Prostate gland (tissue), 2 donors: ENCODE data around the gene KCNIP3.
"Not testable (repeated sequence)": the region's sequence is repeated elsewhere in the genome, so short reads cannot be mapped to it uniquely, and the experiment has no call there.

ENCODE experiments used
- CTCF ChIP-seq, 4 experiments: fragments of 200-600 bp in 2 of 4; fragments of 450-650 bp in 2 of 4; sonication (generic) in 2 of 4; IDR thresholded peaks; 1 replicate in 3 of 4; 2 replicates in 1 of 4; pipeline ENCODE4 v1.5.1; 2016 to 2019; ENCODE audit warnings: antibody characterized with exemption in 4 of 4, mild to moderate bottlenecking in 2 of 4, moderate library complexity in 2 of 4
- POLR2A ChIP-seq: fragments of 450-650 bp; IDR thresholded peaks from one replicate; pipeline ENCODE4 v1.6.1; 2016; ENCODE audit warnings: antibody characterized with exemption, mild to moderate bottlenecking
- POLR2AphosphoS5 ChIP-seq: sonication (generic); formaldehyde crosslinking; IDR thresholded peaks from one replicate; pipeline ENCODE4 v1.6.1; 2017; ENCODE audit warnings: antibody characterized with exemption

- TF ChIP-seq POLR2AphosphoS5; CTCF (IDR thresholded peaks at IDR 0.05); POLR2A: not testable (repeated sequence)
Measured at GRCh38 chr2:95433973-95434372, 136.8 kb downstream of the KCNIP3 start.
